Measurements from ENCODE around the gene NPAS3. TPM values are rescaled to one million over a fixed set of nuclear protein-coding genes. Genes with fewer than 3 reads are reported as not detected.
A peak's percentile ranks its signal among the peaks of the same experiment; 100 is the strongest.

Gene NPAS3
- total and polyA plus RNA-seq, 2 of the 8 experiments (the other 6 are each of a cell fraction or from before 2014, with no cell fraction given): 0.11 to 0.60 TPM

DNA sequence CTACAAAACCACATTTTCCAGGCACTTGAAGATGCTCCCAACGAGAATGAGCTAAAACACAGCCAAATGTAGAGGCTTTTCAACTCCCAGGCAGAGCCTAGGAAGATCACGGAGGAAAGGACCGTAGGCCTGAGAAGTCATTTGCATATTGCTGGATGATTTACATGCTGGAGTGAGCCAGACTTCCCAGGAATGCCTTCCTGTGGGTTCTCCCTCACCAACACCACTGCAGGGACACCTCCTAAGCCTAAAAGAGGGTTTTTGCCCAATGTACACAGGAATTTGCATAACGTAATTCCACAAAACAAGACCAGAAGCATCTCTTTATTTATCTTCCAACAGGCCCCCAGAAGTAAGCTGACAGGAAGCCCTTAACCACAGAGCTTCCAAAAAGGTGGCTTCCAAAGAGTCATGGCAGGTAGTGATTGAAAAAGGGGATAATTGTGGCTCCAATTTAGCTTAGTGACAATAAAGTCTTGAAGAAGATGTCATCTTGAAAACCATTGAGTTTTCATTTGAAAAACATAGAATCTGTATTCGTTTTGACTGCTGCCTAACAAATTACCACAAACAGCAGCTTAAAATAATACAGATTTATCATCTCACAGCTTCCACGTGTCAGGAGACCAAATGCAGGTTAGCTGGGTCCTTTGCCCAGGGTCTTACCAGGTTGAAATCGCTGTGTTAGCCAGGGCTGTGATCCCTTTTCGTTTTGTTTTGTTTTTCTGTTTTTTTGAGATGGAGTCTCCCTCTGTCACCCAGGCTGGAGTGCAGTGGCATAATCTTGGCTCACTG lies 896.0 kb downstream of the NPAS3 start:
- Histone ChIP-seq H2BK120ac (replicated peaks; ENCODE audit: low read depth, low read length) (no peak overlapping the region), H4K91ac (replicated peaks; ENCODE audit: insufficient read length, low read length) (no peak overlapping the region), H3K4me1 (replicated peaks in 1 of 4; ENCODE audit: control insufficient read depth in 3 of 4, insufficient read depth in 4 of 4, low read length in 3 of 4) (peaks cover 0 to 9% (median 6%) of the 10 kb centered on the region in 4 experiments; a peak in 5 of 7 replicates), H3K4ac (replicated peaks; ENCODE audit: insufficient read length, low read depth, low read length) (no peak overlapping the region), H3K9ac (replicated peaks in 1 of 4; ENCODE audit: extremely low read depth in 1 of 4, low read depth in 3 of 4, low read length in 3 of 4) (no peak overlapping the region), H2AFZ (ENCODE audit: low read length) (no peak overlapping the region), H4K8ac (ENCODE audit: extremely low read depth, insufficient read depth, low read length) (no peak overlapping the region), H4K5ac (ENCODE audit: insufficient read length, low read depth, low read length) (no peak overlapping the region), H3K27ac (ENCODE audit: low read depth, low read length) (no peak overlapping the region), H3K79me1 (ENCODE audit: low read depth, low read length) (no peaks in the 10 kb centered on the region), H3K4me2 (ENCODE audit: insufficient read depth in 1 of 2, low read depth in 2 of 2, low read length in 2 of 2) (no peak overlapping the region), H2BK5ac (ENCODE audit: low read depth, low read length) (no peak overlapping the region), H2BK12ac (ENCODE audit: low read depth, low read length) (0 out of 2 replicates have a peak overlapping the region, but pooled peaks have one; percentile 17), H3K27me3 (replicated peaks in 1 of 4; ENCODE audit: control insufficient read depth in 3 of 4, extremely low read depth in 1 of 4, insufficient read depth in 3 of 4, low read length in 3 of 4) (no peaks in the 10 kb centered on the region), H3K23ac (ENCODE audit: insufficient read length) (no peak overlapping the region), H4K20me1 (replicated peaks in 1 of 2; ENCODE audit: control insufficient read depth in 1 of 2, insufficient read depth in 2 of 2, low read length in 2 of 2) (no peaks in the 10 kb centered on the region), H2BK20ac (ENCODE audit: low read length) (no peak overlapping the region), H3K4me3 (ENCODE audit: extremely low read depth in 1 of 4, insufficient read depth in 2 of 4, low read depth in 3 of 4, low read length in 4 of 4) (no peak overlapping the region), H3K56ac (replicated peaks; ENCODE audit: insufficient read length, low read depth, low read length) (no peak overlapping the region), H3K23me2 (ENCODE audit: low read depth, low read length) (no peaks in the 10 kb centered on the region), H2AK5ac (ENCODE audit: low read depth, low read length) (no peak overlapping the region), H3K14ac (ENCODE audit: insufficient read length) (no peak overlapping the region), H2BK15ac (ENCODE audit: low read length) (no peak overlapping the region), H3K36me3 (ENCODE audit: control insufficient read depth in 2 of 4, insufficient read depth in 4 of 4, low read length in 3 of 4) (no peaks in the 10 kb centered on the region), H3K79me2 (ENCODE audit: control insufficient read depth in 1 of 2, insufficient read depth in 2 of 2, low read length in 2 of 2) (no peaks in the 10 kb centered on the region), H3K18ac (ENCODE audit: extremely low read depth, low read length) (no peak overlapping the region), H3K9me3 (ENCODE audit: insufficient read depth in 2 of 2, low read depth in 1 of 2, low read length in 1 of 2) (no peaks in the 10 kb centered on the region)
- FAIRE-seq: no peak
- no peak for DNase-seq (ENCODE audit: low read depth in 1 of 2, low spot score in 2 of 2)
- 80% methylated on average over 8 of the region's 8 CpGs; no CpG with 5 or more reads in 1 of the 2 experiments for WGBS, 2 experiments (ENCODE audit: extremely low coverage in 1 of 2, insufficient coverage in 1 of 2, insufficient read length in 1 of 2, insufficient replicate concordance in 2 of 2, low coverage in 1 of 2, low lambda C conversion rate in 2 of 2, missing lambda C conversion rate in 1 of 2)
- ChIA-PET POLR2A (ENCODE audit: partially characterized antibody) (no interaction called here), CTCF (ENCODE audit: partially characterized antibody) (interaction anchor here (0.6 to 6.2 kb wide), 9 partner anchors 9 to 491 kb away, joined by 3 to 51 read pairs (median 4); no protein-coding TSS in a partner anchor)
- TF ChIP-seq SP2 (IDR thresholded peaks at IDR 0.05; ENCODE audit: low read length) (no peak), CTCF (IDR thresholded peaks at IDR 0.05; ENCODE audit: control extremely low read depth in 1 of 3, insufficient read depth in 1 of 3, low read depth in 1 of 3, low read length in 3 of 3) (no peak), KDM4A (IDR thresholded peaks at IDR 0.05; ENCODE audit: low read depth, low read length, severe bottlenecking) (no peak), SIN3A (conservative IDR thresholded peaks at IDR 0.05 in 1 of 2, IDR thresholded peaks at IDR 0.05 in 1 of 2; ENCODE audit: low read depth in 1 of 2, low read length in 2 of 2) (no peak), POU5F1 (IDR thresholded peaks at IDR 0.05; ENCODE audit: low read depth, low read length) (no peak), RAD21 (IDR thresholded peaks at IDR 0.05 in 1 of 2, conservative IDR thresholded peaks at IDR 0.05 in 1 of 2; ENCODE audit: low read depth in 2 of 2, low read length in 2 of 2) (no peak), TAF7 (optimal IDR thresholded peaks at IDR 0.05; ENCODE audit: borderline replicate concordance, low read depth, low read length) (no peak), GABPA (IDR thresholded peaks at IDR 0.05; ENCODE audit: borderline replicate concordance, insufficient read depth, low read length) (no peak), CBX8 (IDR thresholded peaks at IDR 0.05; ENCODE audit: borderline replicate concordance, low read depth, low read length) (no peak)

All from H1 (cell line).